GM10248 (cell line): ENCODE data around the gene RNF31.

ENCODE experiments used
- CTCF ChIA-PET: fragments of 300-600 bp; sonication (Branson Sonifier 250); formaldehyde crosslinking; extraction: SDS; loops from one replicate; lab custom pipeline; 2021; ENCODE audit warnings: antibody characterized with exemption; lab: Yijun Ruan, JAX
- POLR2A ChIA-PET: fragments of 350-650 bp; sonication (Branson Sonifier 250); formaldehyde crosslinking; extraction: SDS; loops from one replicate; lab custom pipeline; 2020; ENCODE audit warnings: antibody characterized with exemption; lab: Yijun Ruan, JAX
- DNase-seq: peaks from one replicate; pipeline ENCODE4 v3.0.0; 2012; ENCODE audit errors: extremely low spot score
- CTCF ChIP-seq: IDR thresholded peaks from 2 replicates; pipeline ENCODE4 v1.5.1; 2012; ENCODE audit warnings: mild to moderate bottlenecking, low read depth; ENCODE audit errors: extremely low read depth, missing control alignments, control extremely low read depth

Gene RNF31

DNA sequence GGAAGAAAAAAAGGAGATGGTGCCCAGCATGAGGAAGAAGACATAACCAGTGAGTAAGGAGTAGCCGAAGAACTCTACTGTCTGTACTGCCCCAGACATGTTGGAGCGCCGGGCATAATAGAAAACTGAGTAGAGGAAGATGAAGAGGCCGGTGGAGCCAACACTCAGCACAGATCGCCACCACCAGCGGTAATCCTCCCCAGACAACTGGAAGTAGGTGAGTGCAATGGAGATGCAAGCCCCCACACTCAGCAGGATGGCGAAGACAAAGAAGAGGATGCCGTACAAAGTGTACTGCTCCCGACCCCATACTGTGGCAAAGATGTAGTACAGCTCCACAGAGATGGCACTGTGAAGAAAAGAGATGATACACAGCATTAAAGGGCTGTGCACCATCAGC is 42.2 kb downstream of the RNF31 start:
- CTCF ChIA-PET, result interaction anchor here (1.1 to 2.5 kb wide), 4 partner anchors 26 to 118 kb away, joined by 3 to 8 read pairs (median 6); partner anchors contain the start of genes CIDEB, IRF9 and MDP1
- POLR2A ChIA-PET, result interaction anchor here (0.9 kb wide), 1 partner anchor 10 kb away, joined by 4 read pairs; no protein-coding TSS in a partner anchor
- no peak for TF ChIP-seq CTCF
- DNase-seq, result no peak

DNA sequence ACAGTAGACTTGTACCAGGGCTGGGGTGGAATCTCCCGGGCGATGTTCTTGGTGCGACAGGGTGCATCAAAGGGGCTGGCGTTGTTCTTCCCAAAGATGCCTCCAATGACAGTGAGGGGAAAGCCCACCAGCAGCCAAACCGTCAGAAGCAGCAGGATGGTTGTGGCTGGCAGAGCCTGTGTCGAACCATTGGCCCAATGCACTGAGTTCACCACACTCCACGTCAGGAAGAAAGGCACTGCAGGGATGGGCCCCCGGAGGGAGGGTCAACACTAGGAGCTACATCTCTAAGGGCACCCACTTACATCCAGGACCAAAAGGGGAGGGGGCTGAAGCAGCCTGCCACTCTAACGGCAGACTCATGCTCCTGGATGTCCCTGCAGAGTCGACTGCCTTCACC is 43.1 kb downstream of the RNF31 start:
- POLR2A ChIA-PET, result no interaction called here
- no peak for TF ChIP-seq CTCF
- DNase-seq, result no peak
- CTCF ChIA-PET, result interaction anchor here (2.5 kb wide), 1 partner anchor 25 kb away, joined by 8 read pairs; the partner anchor contains the start of gene MDP1

DNA sequence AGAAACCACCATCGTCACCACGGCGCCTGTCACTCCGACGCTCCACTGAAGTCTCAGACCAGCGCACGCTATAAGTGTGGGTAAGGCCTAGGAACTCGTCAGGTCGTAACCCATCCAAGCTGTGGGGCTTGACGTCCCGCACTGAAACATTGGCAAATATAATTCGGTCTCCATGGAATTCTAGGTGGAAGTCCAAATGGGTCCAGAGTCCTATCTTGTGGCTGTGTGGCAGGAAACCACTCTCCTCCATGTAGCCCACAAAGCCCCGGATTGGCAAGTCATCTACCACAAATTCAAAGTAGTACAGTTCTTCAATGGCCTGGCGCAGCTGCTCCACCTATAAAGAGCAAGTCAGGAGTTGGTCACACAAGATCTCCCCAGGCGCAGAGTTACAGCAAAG is 45.6 kb downstream of the RNF31 start:
- no peak for DNase-seq
- CTCF ChIA-PET, result interaction anchor here (1.0 kb wide), 1 partner anchor 18 kb away, joined by 3 read pairs; no protein-coding TSS in a partner anchor
- POLR2A ChIA-PET, result no interaction called here
- TF ChIP-seq CTCF, result no peak

DNA sequence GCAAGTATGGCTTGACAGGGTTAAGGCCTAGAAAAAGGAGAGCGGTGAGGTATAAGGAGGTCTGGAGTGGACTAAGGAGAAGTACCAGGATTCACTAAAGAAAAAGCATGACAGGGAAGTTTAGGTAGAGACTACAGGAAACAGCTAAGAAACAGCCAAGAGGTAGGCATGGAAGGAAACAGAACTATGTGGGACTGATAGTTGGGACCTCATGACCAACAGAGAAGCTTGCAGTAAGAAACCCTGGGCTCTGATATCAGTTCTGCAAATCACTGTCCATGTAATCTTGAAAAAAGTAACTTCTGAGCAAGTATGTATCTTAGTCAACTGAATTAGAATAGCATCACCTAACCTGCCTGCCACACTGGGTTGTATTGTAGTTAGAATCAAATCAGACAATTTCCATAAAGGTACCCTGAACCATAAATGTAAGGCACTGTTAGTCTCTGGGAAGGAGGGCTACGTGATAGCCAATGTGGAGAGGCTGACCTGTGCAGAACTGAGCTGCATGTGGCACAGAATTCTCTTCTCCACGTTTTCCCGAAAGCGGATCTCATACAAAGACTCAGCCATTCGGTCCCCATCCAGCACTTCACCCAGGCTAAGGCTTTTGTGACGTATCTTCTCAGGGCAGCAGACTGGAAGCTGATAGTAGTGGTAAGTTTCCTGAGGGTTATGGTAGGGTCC is 47.0 kb downstream of the RNF31 start:
- DNase-seq, result no peak
- no peak for TF ChIP-seq CTCF
- POLR2A ChIA-PET, result interaction anchor here (0.6 to 1.9 kb wide), 4 partner anchors 12 to 80 kb away, joined by 4 to 13 read pairs (median 5); partner anchors contain the start of genes DCAF11, NRL and TINF2
- CTCF ChIA-PET, result interaction anchor here (0.7 to 2.7 kb wide), 5 partner anchors 9 to 103 kb away, joined by 3 to 15 read pairs (median 4); partner anchors contain the start of genes IRF9 and MDP1

GRCh38 chr14:24194873-24195185 is 47.5 kb downstream of the RNF31 start:
- DNase-seq, result no peak
- ChIA-PET POLR2A (interaction anchor here (0.6 to 2.0 kb wide), 5 partner anchors 12 to 80 kb away, joined by 4 to 14 read pairs (median 5); partner anchors contain the start of genes CHMP4A, DCAF11, NRL and TINF2), CTCF (interaction anchor here (0.7 to 2.7 kb wide), 6 partner anchors 9 to 102 kb away, joined by 3 to 15 read pairs (median 5); partner anchors contain the start of genes IRF9 and MDP1)
- TF ChIP-seq CTCF, result no peak

- POLR2A ChIA-PET, result interaction anchor here (0.6 to 2.0 kb wide), 9 partner anchors 11 to 590 kb away, joined by 3 to 14 read pairs (median 5); partner anchors contain the start of genes CHMP4A, DCAF11, NRL and TINF2
- DNase-seq, result peak; percentile 94
- no peak for TF ChIP-seq CTCF
- CTCF ChIA-PET, result interaction anchor here (0.6 to 2.7 kb wide), 15 partner anchors 10 to 138 kb away, joined by 3 to 15 read pairs (median 3); partner anchors contain the start of genes CHMP4A, IRF9, MDP1 and RNF31
Observed at GRCh38 chr14:24195186-24196070, 48.1 kb downstream of the RNF31 start, which contains the start of gene TM9SF1. Gene TM9SF1, minus strand, starts transcription at chr14:24195441. Its CDS starts 422 bp downstream, at chr14:24195019.
